Subcutaneous adipose tissue (tissue), 4 donors: ENCODE data around the gene FCHO1. TPM values are rescaled to one million over a fixed set of nuclear protein-coding genes. Genes with fewer than 3 reads are reported as not detected.

ENCODE experiments used
- CTCF ChIP-seq: fragments of 450-650 bp; IDR thresholded peaks from one replicate; pipeline ENCODE4 v1.5.1; 2016; ENCODE audit warnings: low read depth, mild to moderate bottlenecking, control low read depth, antibody characterized with exemption, moderate library complexity
- total RNA-seq, 4 donors: library from RNA; depleted of rRNA; stranded (reverse); fragments of >200 nt; gene quantifications; one replicate each; pipeline ENCODE4 v1.1.0, GENCODE V29; 2016

FCHO1 gene
- total RNA-seq, 4 donors from 2014 or later: 2.1 to 5.1 (median 3.9) TPM

DNA sequence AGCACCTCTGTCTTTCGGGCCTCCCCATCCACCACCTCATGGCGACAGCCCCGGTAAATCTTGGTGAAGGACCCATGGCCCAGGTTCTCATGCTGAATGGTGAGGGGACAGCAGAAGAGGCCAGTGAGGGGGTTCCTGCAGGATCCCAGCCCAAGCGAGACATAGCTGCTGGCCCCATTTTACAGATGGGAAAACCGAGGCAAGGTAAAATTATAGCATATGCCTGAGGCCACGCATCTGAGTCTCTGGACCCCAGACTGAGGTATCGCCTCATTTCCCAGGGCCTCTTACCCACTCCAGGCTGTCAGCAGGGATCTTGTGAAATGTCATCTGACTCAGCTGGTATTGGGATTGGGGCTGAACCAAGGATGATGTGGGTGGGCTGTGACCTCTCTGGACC, 86.7 kb downstream of the FCHO1 start:
- TF ChIP-seq CTCF: no peak

Other genes with a start within 250 kb of the FCHO1 start
- 100 to 1,000 TPM in 1 of 4 donors, 10 to 100 TPM in 3; 43.7 to 107 (median 65.2) TPM for gene PGLS, start 239.8 kb upstream of the FCHO1 start, total RNA-seq
- 100 to 1,000 TPM in 1 of 4 donors, 10 to 100 TPM in 3; 58.2 to 118 (median 94.5) TPM for gene COLGALT1, start 195.8 kb upstream of the FCHO1 start, total RNA-seq
- gene UNC13A, start 63.1 kb upstream of the FCHO1 start, total RNA-seq: not detected
- gene MAP1S, start 32.0 kb upstream of the FCHO1 start, total RNA-seq: 10 to 100 TPM; 14.1 to 23.2 (median 16.5) TPM
- 1 to 10 TPM in 1 of 4 donors, not detected in 3; 1.1 TPM for gene B3GNT3, start 43.7 kb downstream of the FCHO1 start, total RNA-seq
- gene INSL3, start 70.0 kb downstream of the FCHO1 start, total RNA-seq: not detected
- 1 to 10 TPM; 2.3 to 5.1 (median 3.9) TPM for gene JAK3, start 96.5 kb downstream of the FCHO1 start, total RNA-seq
- gene RPL18A, start 108.4 kb downstream of the FCHO1 start, total RNA-seq: 1,000 to 10,000 TPM; 1,051 to 1,626 (median 1,352) TPM
- not detected for gene SLC5A5, start 120.5 kb downstream of the FCHO1 start, total RNA-seq
- 10 to 100 TPM; 33.4 to 54.3 (median 42.7) TPM for gene CCDC124, start 181.5 kb downstream of the FCHO1 start, total RNA-seq
- not detected for gene KCNN1, start 215.6 kb downstream of the FCHO1 start, total RNA-seq